DND-41 (cell line): ENCODE measurements around the gene MOB3B.
"Not testable (repeated sequence)": the region's sequence is repeated elsewhere in the genome, so short reads cannot be mapped to it uniquely, and the experiment has no call there.

ENCODE experiments used
- ATAC-seq: fragments of 200-7000 bp; cut with Tn5 transposase; 3 replicates; pipeline ENCODE4 v1.9.1; 2021; ENCODE audit warnings: low read depth; ENCODE audit not compliant: insufficient read depth
- DNase-seq: peaks from one replicate; pipeline ENCODE4 v3.0.0-alpha.2; 2020
- H2AFZ ChIP-seq: 2 replicates; pipeline ENCODE4 v1.6.0; 2012; ENCODE audit warnings: low read depth, low read length
- H3K27ac ChIP-seq: 2 replicates; pipeline ENCODE4 v1.5.1; 2012; ENCODE audit warnings: low read length, inconsistent platforms
- H3K27me3 ChIP-seq: fragments of 200-600 bp; sonication (generic); 2 replicates; pipeline ENCODE4 v1.6.0; 2012; ENCODE audit warnings: low read length, mild to moderate bottlenecking, inconsistent platforms; ENCODE audit not compliant: insufficient read depth, poor library complexity
- H3K36me3 ChIP-seq: 2 replicates; pipeline ENCODE4 v1.5.1; 2012; ENCODE audit warnings: low read length, inconsistent platforms; ENCODE audit not compliant: insufficient read depth
- H3K4me1 ChIP-seq: 2 replicates; pipeline ENCODE4 v1.5.1; 2012; ENCODE audit warnings: mild to moderate bottlenecking, low read length; ENCODE audit not compliant: insufficient read depth
- H3K4me2 ChIP-seq: 2 replicates; pipeline ENCODE4 v1.6.0; 2012; ENCODE audit warnings: mild to moderate bottlenecking, moderate library complexity, low read length, inconsistent platforms; ENCODE audit not compliant: insufficient read depth
- H3K4me3 ChIP-seq, 2 experiments: fragments of 200-600 bp in 1 of 2; shearing (Covaris generic) in 1 of 2; 2 replicates each; pipeline ENCODE4 v1.5.1; 2012 to 2016; ENCODE audit warnings: inconsistent platforms in 2 of 2, low read length in 2 of 2, mild to moderate bottlenecking in 2 of 2, low read depth in 1 of 2, moderate library complexity in 1 of 2
- H3K79me2 ChIP-seq: 2 replicates; pipeline ENCODE4 v1.6.0; 2012; ENCODE audit warnings: low read length, inconsistent platforms; ENCODE audit not compliant: insufficient read depth
- H3K9ac ChIP-seq: 2 replicates; pipeline ENCODE4 v1.6.0; 2012; ENCODE audit warnings: low read depth, mild to moderate bottlenecking, inconsistent platforms, low read length, moderate library complexity
- H3K9me3 ChIP-seq: 2 replicates; pipeline ENCODE4 v1.5.1; 2012; ENCODE audit warnings: low read length, moderate library complexity, mild to moderate bottlenecking, inconsistent platforms; ENCODE audit not compliant: insufficient read depth, severe bottlenecking
- H4K20me1 ChIP-seq: 2 replicates; pipeline ENCODE4 v1.6.0; 2012; ENCODE audit warnings: low read length; ENCODE audit not compliant: insufficient read depth
- CTCF ChIP-seq: IDR thresholded peaks from 2 replicates; pipeline ENCODE4 v1.5.1; 2012; ENCODE audit warnings: borderline replicate concordance, low read length, moderate library complexity, mild to moderate bottlenecking; ENCODE audit not compliant: poor library complexity, severe bottlenecking; ENCODE audit errors: extremely low read depth
- EZH2 ChIP-seq: IDR thresholded peaks from 3 replicates; pipeline ENCODE4 v1.6.1; 2012; ENCODE audit warnings: borderline replicate concordance, low read depth, mild to moderate bottlenecking, moderate library complexity, low read length, inconsistent platforms; ENCODE audit not compliant: severe bottlenecking

The MOB3B gene

GRCh38 chr9:27453860-27454553, 75.6 kb downstream of the MOB3B start:
- Histone ChIP-seq H2AFZ (no peak overlapping the region), H3K79me2 (no peaks in the 10 kb centered on the region), H4K20me1 (no peaks in the 10 kb centered on the region), H3K4me2 (no peak overlapping the region), H3K4me3 (no peak overlapping the region), H3K27ac (no peak overlapping the region), H3K4me1 (no peaks in the 10 kb centered on the region), H3K36me3 (no peaks in the 10 kb centered on the region), H3K9me3 (no peaks in the 10 kb centered on the region), H3K9ac (no peak overlapping the region), H3K27me3 (no peaks in the 10 kb centered on the region)
- DNase-seq (no peak), ATAC-seq (no peak)
- TF ChIP-seq EZH2 (no peak), CTCF (no peak)

- ATAC-seq = no peak
- no peak overlapping the region for H2AFZ ChIP-seq
- no peaks in the 10 kb centered on the region for H3K27me3 ChIP-seq
- no peak overlapping the region for H3K4me2 ChIP-seq
- H3K9me3 ChIP-seq = no peaks in the 10 kb centered on the region
- H3K79me2 ChIP-seq = no peaks in the 10 kb centered on the region
- no peak for TF ChIP-seq CTCF
- TF ChIP-seq EZH2 = no peak
- DNase-seq = no peak
- H3K4me1 ChIP-seq = no peaks in the 10 kb centered on the region
- no peak overlapping the region for H3K27ac ChIP-seq
- no peaks in the 10 kb centered on the region for H3K36me3 ChIP-seq
- no peaks in the 10 kb centered on the region for H4K20me1 ChIP-seq
- H3K4me3 ChIP-seq = no peak overlapping the region
- H3K9ac ChIP-seq = no peak overlapping the region
These were observed 78.3 kb downstream of the MOB3B start for GRCh38 chr9:27451207-27451797.

DNA sequence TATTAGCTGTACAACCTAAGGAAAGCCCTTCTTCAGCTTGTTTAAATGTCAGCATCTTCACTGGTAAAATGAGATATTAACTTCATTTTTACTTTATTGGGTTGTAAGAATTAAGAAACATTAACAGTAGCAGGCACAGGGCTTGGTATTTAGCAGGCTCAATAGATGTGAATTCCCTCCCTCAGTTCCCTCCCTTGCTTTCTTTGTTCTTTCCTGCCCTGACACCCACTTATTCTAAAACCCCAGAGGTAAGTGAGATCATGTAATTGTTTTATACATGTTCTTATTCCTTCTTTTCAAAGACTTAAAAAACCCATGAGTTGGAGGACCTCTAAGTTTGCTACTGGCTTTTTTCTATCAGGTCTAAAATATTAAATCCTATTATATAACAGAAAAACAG, 78.9 kb downstream of the MOB3B start:
- Histone ChIP-seq H2AFZ (no peak overlapping the region), H3K27ac (no peak overlapping the region), H3K4me3 (no peak overlapping the region), H3K27me3 (no peaks in the 10 kb centered on the region), H3K9me3 (no peaks in the 10 kb centered on the region), H3K4me2 (no peak overlapping the region), H3K9ac (no peak overlapping the region), H4K20me1 (no peaks in the 10 kb centered on the region), H3K4me1 (no peaks in the 10 kb centered on the region), H3K36me3 (no peaks in the 10 kb centered on the region), H3K79me2 (no peaks in the 10 kb centered on the region)
- DNase-seq (no peak), ATAC-seq (no peak)
- no peak for TF ChIP-seq CTCF
- TF ChIP-seq EZH2 = no peak

DNA sequence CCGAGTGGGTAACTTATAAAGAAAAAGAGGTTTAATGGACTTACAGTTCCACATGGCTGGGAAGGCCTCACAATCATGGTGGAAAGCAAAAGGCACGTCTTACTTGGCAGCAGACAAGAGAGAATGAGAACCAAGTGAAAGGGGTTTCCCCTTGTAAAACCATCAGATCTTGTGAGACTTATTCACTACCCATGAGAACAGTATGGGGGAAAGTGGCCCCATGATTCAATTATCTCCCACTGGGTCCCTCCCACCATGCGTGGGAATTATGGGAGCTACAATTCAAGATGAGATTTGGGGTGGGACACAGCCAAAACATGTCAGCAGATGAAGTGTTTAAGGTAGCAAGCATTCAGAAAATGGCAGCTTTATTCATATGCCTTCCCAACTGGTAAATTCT, 81.3 kb downstream of the MOB3B start:
- not testable (repeated sequence) for H3K27ac ChIP-seq, H3K9me3 ChIP-seq, H3K9ac ChIP-seq, H3K27me3 ChIP-seq, DNase-seq, ATAC-seq, H3K79me2 ChIP-seq, H4K20me1 ChIP-seq, H3K4me2 ChIP-seq, H3K4me1 ChIP-seq, H3K4me3 ChIP-seq, H2AFZ ChIP-seq, H3K36me3 ChIP-seq
